ENCODE results near the gene MYO1B. TPM values are rescaled to one million over a fixed set of nuclear protein-coding genes. Genes with fewer than 3 reads are reported as not detected.

Gene MYO1B
- total and polyA plus RNA-seq, 2 of the 4 experiments (the other 2 are of a cell fraction), result 57.2 to 116 TPM

GRCh38 chr2:191292869-191293268, 47.7 kb downstream of the MYO1B start:
- Histone ChIP-seq H3K4ac (ENCODE audit: low read depth, low read length) (peak overlapping the region; percentile 20; the same call in 1 of the 2 replicates), H3K27me3 (ENCODE audit: control insufficient read depth, insufficient read depth, low read length) (no peaks in the 10 kb centered on the region), H3K9me1 (ENCODE audit: insufficient read depth, low read length) (peaks cover 9% of the 10 kb centered on the region), H2BK20ac (ENCODE audit: low read depth, low read length) (0 out of 2 replicates have a peak overlapping the region, but pooled peaks have one; percentile 5), H4K20me1 (ENCODE audit: insufficient read depth, low read length) (peaks cover 18% of the 10 kb centered on the region; the same call in 1 of the 2 replicates), H2AK5ac (ENCODE audit: low read depth, low read length) (no peak overlapping the region), H3K4me3 (ENCODE audit: insufficient read depth, low read depth, low read length) (no peak overlapping the region), H3K9me3 (ENCODE audit: control insufficient read depth, insufficient read depth, low read length) (no peaks in the 10 kb centered on the region), H2BK15ac (ENCODE audit: low read depth, low read length) (0 out of 3 replicates have a peak overlapping the region, but pooled peaks have one; percentile 34), H2BK5ac (ENCODE audit: low read depth, low read length, poor library complexity, severe bottlenecking) (no peak overlapping the region), H2AK9ac (replicated peaks; ENCODE audit: low read depth, low read length, poor library complexity) (no peak overlapping the region), H4K8ac (ENCODE audit: low read depth in 2 of 2, low read length in 2 of 2) (peak overlapping the region in 1 of 2 experiments; percentile 15; a peak in 1 of 4 replicates), H3K36me3 (ENCODE audit: control insufficient read depth, insufficient read depth, low read length) (peaks cover 3% of the 10 kb centered on the region; the same call in 1 of the 2 replicates), H3K79me1 (ENCODE audit: low read depth in 1 of 2, low read length in 2 of 2) (peaks cover 36 to 78% of the 10 kb centered on the region in 2 experiments), H3K27ac (ENCODE audit: insufficient read depth, low read length) (no peak overlapping the region), H3K4me2 (ENCODE audit: low read depth, low read length) (no peak overlapping the region), H4K91ac (ENCODE audit: insufficient read depth, low read depth, low read length) (no peak overlapping the region), H4K5ac (ENCODE audit: low read depth, low read length) (no peak overlapping the region; the same call in 1 of the 2 replicates), H2AFZ (replicated peaks; ENCODE audit: low read length, poor library complexity) (no peak overlapping the region), H3K14ac (replicated peaks; ENCODE audit: low read depth, low read length) (peak overlapping the region; percentile 20; the same call in 1 of the 2 replicates), H3K56ac (ENCODE audit: extremely low read depth, insufficient read depth, low read length) (no peak overlapping the region), H3K4me1 (ENCODE audit: control insufficient read depth, insufficient read depth, low read length) (peaks cover 22% of the 10 kb centered on the region), H3K9ac (ENCODE audit: low read depth, low read length) (no peak overlapping the region), H3K18ac (ENCODE audit: low read depth, low read length) (0 out of 2 replicates have a peak overlapping the region, but pooled peaks have one; percentile 5), H2BK120ac (ENCODE audit: low read depth, low read length) (no peak overlapping the region), H3K23ac (ENCODE audit: low read depth, low read length) (peak overlapping the region; percentile 28; the same call in 1 of the 2 replicates)
- TF ChIP-seq MXI1 (IDR thresholded peaks at IDR 0.05; ENCODE audit: borderline replicate concordance, low read depth, low read length) (no peak), RCOR1 (IDR thresholded peaks at IDR 0.05; ENCODE audit: insufficient replicate concordance, low read length) (no peak), CTCF (conservative IDR thresholded peaks at IDR 0.05; ENCODE audit: low read depth, low read length) (no peak)
- intact Hi-C loops (cut with micrococcal nuclease), result no loop called here
- dilution Hi-C loops (cut with HindIII; ENCODE audit: low sequenced_read_pairs, unreplicated experiment), result no loop called here
- in situ Hi-C loops (cut with MboI; ENCODE audit: low sequenced_read_pairs), result no loop called here
- ChIA-PET CTCF (no interaction called here), POLR2A (ENCODE audit: unreplicated experiment) (no interaction called here)
- DNase-seq (no peak), ATAC-seq (ENCODE audit: low read depth) (no peak)
- no TSS peak for BruUV-seq (replicated peaks)

Data from IMR-90 (cell line).